A673 (cell line): ENCODE data around the gene FGF11. TPM values are rescaled to one million over a fixed set of nuclear protein-coding genes. Genes with fewer than 3 reads are reported as not detected.
"Not testable (repeated sequence)": the region's sequence is repeated elsewhere in the genome, so short reads cannot be mapped to it uniquely, and the experiment has no call there.

Experiments
- BruUV-seq: library from RNA; stranded (reverse); fragments of 400-500 nt; replicated peaks from 2 replicates; lab custom pipeline; 2021; lab: Mats Ljungman, UMichigan
- CTCF ChIA-PET: fragments of 300-600 bp; sonication (Branson Sonifier 250); formaldehyde crosslinking; loops from one replicate; lab custom pipeline; 2022; ENCODE audit warnings: antibody characterized with exemption; lab: Charles Lee
- POLR2A ChIA-PET: fragments of 300-600 bp; sonication (Branson Sonifier 250); formaldehyde crosslinking; loops from one replicate; lab custom pipeline; 2022; ENCODE audit warnings: antibody characterized with exemption; ENCODE audit not compliant: low non-redundant PET; lab: Charles Lee
- DNase-seq: peaks from one replicate; pipeline ENCODE4 v3.0.0-alpha.2; 2015; ENCODE audit warnings: low spot score
- H3K27ac ChIP-seq: fragments of 200-600 bp; sonication (generic); 2 replicates; pipeline ENCODE4 v1.5.1; 2016; ENCODE audit warnings: mixed run types, low read depth, mild to moderate bottlenecking, mixed read lengths, antibody characterized with exemption, low read length; ENCODE audit not compliant: poor library complexity, severe bottlenecking
- H3K27me3 ChIP-seq: fragments of 200-600 bp; sonication (generic); replicated peaks from 2 replicates; pipeline ENCODE4 v1.6.1; 2017; ENCODE audit warnings: mixed run types, low read depth, mild to moderate bottlenecking, mixed read lengths, antibody characterized with exemption, low read length; ENCODE audit not compliant: insufficient read depth, poor library complexity
- H3K36me3 ChIP-seq: fragments of 200-600 bp; sonication (generic); 2 replicates; pipeline ENCODE4 v1.6.1; 2016; ENCODE audit warnings: mixed run types, mild to moderate bottlenecking, mixed read lengths, antibody characterized with exemption, low read length; ENCODE audit not compliant: insufficient read depth, poor library complexity, severe bottlenecking
- H3K4me1 ChIP-seq: fragments of 200-600 bp; sonication (generic); 2 replicates; pipeline ENCODE4 v1.6.1; 2017; ENCODE audit warnings: mixed run types, mild to moderate bottlenecking, mixed read lengths, antibody characterized with exemption, low read length; ENCODE audit not compliant: insufficient read depth, poor library complexity, severe bottlenecking
- H3K4me3 ChIP-seq: fragments of 200-600 bp; sonication (generic); 2 replicates; pipeline ENCODE4 v1.5.1; 2016; ENCODE audit warnings: low read depth, mixed run types, mild to moderate bottlenecking, mixed read lengths, low read length; ENCODE audit not compliant: poor library complexity, severe bottlenecking
- H3K9me3 ChIP-seq: fragments of 200-600 bp; sonication (generic); 2 replicates; pipeline ENCODE4 v1.6.1; 2016; ENCODE audit warnings: mixed run types, low read depth, mild to moderate bottlenecking, mixed read lengths, antibody characterized with exemption, low read length; ENCODE audit not compliant: poor library complexity, severe bottlenecking
- CTCF ChIP-seq: fragments of 300-800, 200-600 bp; sonication (generic); conservative IDR thresholded peaks from 2 replicates; pipeline ENCODE4 v1.5.1; 2017; ENCODE audit warnings: low read depth, mild to moderate bottlenecking, antibody characterized with exemption, low read length, moderate library complexity, mixed read lengths
- EZH2 ChIP-seq: fragments of 200-600 bp; sonication (generic); IDR thresholded peaks from 2 replicates; pipeline ENCODE4 v1.6.1; 2017; ENCODE audit warnings: borderline replicate concordance, low read depth, mild to moderate bottlenecking, mixed read lengths, antibody characterized with exemption, low read length; ENCODE audit not compliant: poor library complexity, severe bottlenecking
- intact Hi-C: fragments of 100-400 bp; cut with micrococcal nuclease; formaldehyde crosslinking; loops from one replicate; pipeline ENCODE4 v1.10.0; 2022; ENCODE audit not compliant: unreplicated experiment
- total RNA-seq: library from RNA; stranded (reverse); gene quantifications from 2 replicates; pipeline ENCODE4 v1.2.3, GENCODE V29; 2021

The FGF11 gene
- total RNA-seq, 1 experiment from 2014 or later: 18.2 TPM

- Histone ChIP-seq H3K27me3 (no peaks in the 10 kb centered on the region), H3K4me3 (peak within 1 kb of the TSS; percentile 98), H3K36me3 (no peaks in the 10 kb centered on the region), H3K27ac (peak within 1 kb of the TSS; percentile 97), H3K4me1 (peaks cover 37% of the 10 kb centered on the region), H3K9me3 (no peaks in the 10 kb centered on the region)
- POLR2A ChIA-PET: interaction anchor here (0.7 kb wide), 1 partner anchor 15 kb away, joined by 9 read pairs; no protein-coding TSS in a partner anchor
- CTCF ChIA-PET: interaction anchor here (0.6 kb wide), 1 partner anchor 38 kb away, joined by 4 read pairs; no protein-coding TSS in a partner anchor
- intact Hi-C loops: loop anchor here (10.0 kb wide), 1 partner anchor 125 kb away; the partner anchor contains the start of genes KCTD11 and TMEM95
- DNase-seq: peak; percentile 51
- TF ChIP-seq EZH2 (no peak), CTCF (no peak)
- BruUV-seq: no TSS peak
Observed at GRCh38 chr17:7479213-7480088, 40.1 kb downstream of the FGF11 start, which contains the start of gene ZBTB4. TSS of gene ZBTB4 (minus strand) at chr17:7479631. CDS start at chr17:7466801, 12,830 bp downstream.

GRCh38 chr17:7480089-7480384, 40.7 kb downstream of the FGF11 start:
- Histone ChIP-seq H3K27me3 (no peaks in the 10 kb centered on the region), H3K9me3 (no peaks in the 10 kb centered on the region), H3K4me1 (peaks cover 37% of the 10 kb centered on the region), H3K27ac (peak overlapping the region; percentile 97), H3K4me3 (peak overlapping the region; percentile 98), H3K36me3 (no peaks in the 10 kb centered on the region)
- no peak for DNase-seq
- no TSS peak for BruUV-seq
- ChIA-PET POLR2A (interaction anchor here (0.7 kb wide), 1 partner anchor 16 kb away, joined by 9 read pairs; no protein-coding TSS in a partner anchor), CTCF (interaction anchor here (0.6 kb wide), 1 partner anchor 39 kb away, joined by 4 read pairs; no protein-coding TSS in a partner anchor)
- TF ChIP-seq EZH2 (no peak), CTCF (no peak)
- intact Hi-C loops: loop anchor here (10.0 kb wide), 1 partner anchor 125 kb away; the partner anchor contains the start of genes KCTD11 and TMEM95

- H3K36me3 ChIP-seq, DNase-seq, H3K9me3 ChIP-seq, H3K27me3 ChIP-seq, CTCF ChIA-PET, H3K4me3 ChIP-seq, POLR2A ChIA-PET, BruUV-seq: not testable (repeated sequence)
- Histone ChIP-seq H3K27ac (peak within 1 kb of the TSS; percentile 97), H3K4me1 (peaks cover 44% of the 10 kb centered on the region)
- intact Hi-C loops: loop anchor here (10.0 kb wide), 1 partner anchor 126 kb away; the partner anchor contains the start of genes KCTD11 and TMEM95
Observed at GRCh38 chr17:7481275-7481674, 42.0 kb downstream of the FGF11 start, which contains the start of gene SLC35G6. TSS of gene SLC35G6 (plus strand) at chr17:7481446. CDS start at chr17:7481517, 71 bp downstream.

- DNase-seq, H3K27me3 ChIP-seq, H3K9me3 ChIP-seq, CTCF ChIA-PET, H3K4me3 ChIP-seq, BruUV-seq, POLR2A ChIA-PET, H3K36me3 ChIP-seq: not testable (repeated sequence)
- Histone ChIP-seq H3K4me1 (peaks cover 46% of the 10 kb centered on the region), H3K27ac (peak overlapping the region; percentile 100)
- intact Hi-C loops: loop anchor here (10.0 kb wide), 1 partner anchor 127 kb away; the partner anchor contains the start of genes KCTD11 and TMEM95
Observed at GRCh38 chr17:7481842-7482741, 42.8 kb downstream of the FGF11 start.

- H3K27ac ChIP-seq: peak overlapping the region; percentile 100
- DNase-seq, CTCF ChIA-PET, POLR2A ChIA-PET, BruUV-seq, H3K27me3 ChIP-seq, H3K9me3 ChIP-seq, H3K36me3 ChIP-seq: not testable (repeated sequence)
- peaks cover 46% of the 10 kb centered on the region for H3K4me1 ChIP-seq
- H3K4me3 ChIP-seq: peak overlapping the region; percentile 91
- intact Hi-C loops: loop anchor here (1.0 to 10.0 kb wide), 2 partner anchors 47 to 128 kb away; partner anchors contain the start of genes KCTD11, TMEM102 and TMEM95
Observed at GRCh38 chr17:7482742-7483088, 43.4 kb downstream of the FGF11 start.
